ENCODE measurements around the gene MBD2.

Gene MBD2

GRCh38 chr18:54173250-54173649 lies 51.2 kb downstream of the MBD2 start:
- TF ChIP-seq CTCF (conservative IDR thresholded peaks at IDR 0.05; ENCODE audit: low read depth), result no peak
- DNase-seq (ENCODE audit: low spot score), result no peak
- H3K27ac ChIP-seq, result no peak overlapping the region
- CTCF ChIA-PET, result no interaction called here
- POLR2A ChIA-PET (ENCODE audit: low non-redundant PET), result no interaction called here

DNA sequence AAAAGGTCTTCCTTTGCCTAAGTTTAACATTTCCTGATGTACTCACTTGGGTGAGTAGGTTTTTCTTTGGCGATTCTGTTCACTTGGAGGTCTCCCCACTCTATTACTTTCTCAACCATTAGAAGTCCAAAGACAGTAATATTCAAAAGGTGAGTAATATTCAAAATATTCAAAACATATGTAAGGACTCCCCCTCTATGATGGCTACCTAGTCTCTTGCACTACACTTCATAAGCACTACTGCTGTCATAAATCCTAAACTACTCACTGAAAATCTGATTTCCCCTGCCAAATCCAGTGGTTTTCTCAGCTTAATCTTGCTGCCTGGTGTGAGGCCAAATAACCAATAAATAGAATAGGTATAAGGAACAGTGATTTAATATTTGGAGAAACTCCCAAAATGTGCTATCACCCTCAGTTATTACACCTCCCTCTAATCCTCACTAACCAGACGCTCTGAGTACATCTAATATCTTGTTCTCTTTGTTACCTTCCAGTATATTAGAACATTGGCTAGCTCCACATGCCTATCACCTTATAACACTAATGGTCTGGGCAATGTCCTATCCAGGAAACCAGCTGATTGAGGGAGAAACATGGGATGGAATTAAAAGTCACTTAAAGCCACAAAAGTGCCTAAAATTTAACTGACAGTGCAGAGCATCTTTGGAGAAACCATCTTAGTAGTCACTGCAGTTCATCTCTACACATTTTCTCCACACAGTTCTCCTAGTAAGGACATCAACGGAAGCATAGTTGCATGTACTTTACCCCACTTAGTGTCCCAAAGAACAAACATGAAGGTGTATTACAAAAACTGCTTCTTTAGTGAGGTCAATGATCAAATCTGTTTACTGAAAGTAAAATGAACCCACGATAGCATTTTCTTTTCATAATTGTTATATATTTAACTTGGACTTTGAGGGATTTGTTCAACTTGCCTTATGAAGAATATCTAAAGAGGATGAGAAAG lies 54.8 kb downstream of the MBD2 start:
- no peak for DNase-seq (ENCODE audit: low spot score)
- no peak for TF ChIP-seq CTCF (conservative IDR thresholded peaks at IDR 0.05; ENCODE audit: low read depth)
- no peak overlapping the region for H3K27ac ChIP-seq
- POLR2A ChIA-PET (ENCODE audit: low non-redundant PET), result no interaction called here
- CTCF ChIA-PET, result interaction anchor here (0.6 kb wide), 1 partner anchor 86 kb away, joined by 3 read pairs; no protein-coding TSS in a partner anchor

- POLR2A ChIA-PET (ENCODE audit: low non-redundant PET), result no interaction called here
- no peak overlapping the region for H3K27ac ChIP-seq
- no peak for TF ChIP-seq CTCF (conservative IDR thresholded peaks at IDR 0.05; ENCODE audit: low read depth)
- no peak for DNase-seq (ENCODE audit: low spot score)
- CTCF ChIA-PET, result interaction anchor here (0.7 kb wide), 1 partner anchor 16 kb away, joined by 3 read pairs; no protein-coding TSS in a partner anchor
Measured at GRCh38 chr18:54165450-54165849, 59.0 kb downstream of the MBD2 start.

- TF ChIP-seq CTCF (conservative IDR thresholded peaks at IDR 0.05; ENCODE audit: low read depth), result no peak
- DNase-seq (ENCODE audit: low spot score), result no peak
- ChIA-PET POLR2A (ENCODE audit: low non-redundant PET) (no interaction called here), CTCF (no interaction called here)
- no peak overlapping the region for H3K27ac ChIP-seq
Measured at GRCh38 chr18:54163453-54163852, 61.0 kb downstream of the MBD2 start.

- ChIA-PET CTCF (interaction anchor here (0.6 kb wide), 1 partner anchor 88 kb away, joined by 3 read pairs; no protein-coding TSS in a partner anchor), POLR2A (ENCODE audit: low non-redundant PET) (no interaction called here)
- TF ChIP-seq CTCF (conservative IDR thresholded peaks at IDR 0.05; ENCODE audit: low read depth), result no peak
- H3K27ac ChIP-seq, result no peak overlapping the region
- DNase-seq (ENCODE audit: low spot score), result peak; percentile 9
Measured at GRCh38 chr18:54162431-54162830, 62.0 kb downstream of the MBD2 start.

DNA sequence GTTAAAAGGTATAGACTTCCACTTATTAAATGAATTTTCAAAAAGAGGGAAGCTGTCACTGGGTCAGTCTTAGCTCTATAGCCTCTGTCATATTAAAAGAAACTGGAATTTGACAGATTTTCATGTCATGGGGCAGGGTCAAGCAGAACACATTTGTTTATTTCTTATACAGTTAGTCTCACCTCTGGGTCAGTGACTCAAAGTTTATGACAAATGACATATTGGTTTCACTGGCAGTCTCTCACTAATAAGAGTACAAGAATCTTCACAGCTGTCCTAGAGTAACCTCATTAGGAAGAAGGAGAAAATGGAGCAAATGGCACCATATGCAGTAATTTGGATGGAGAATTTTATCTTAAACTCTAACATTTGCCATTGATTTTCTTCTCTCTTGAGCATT lies 63.2 kb downstream of the MBD2 start:
- ChIA-PET CTCF (no interaction called here), POLR2A (ENCODE audit: low non-redundant PET) (no interaction called here)

More for the DNA sequence above, 63.2 kb downstream of the MBD2 start:
- DNase-seq (ENCODE audit: low spot score), result no peak
- no peak for TF ChIP-seq CTCF (conservative IDR thresholded peaks at IDR 0.05; ENCODE audit: low read depth)
- H3K27ac ChIP-seq, result no peak overlapping the region
